B cell (primary cell): Measurements from ENCODE around the gene DOK5.

Experiments used
- CTCF ChIP-seq: fragments of 200-600 bp; IDR thresholded peaks from one replicate; pipeline ENCODE4 v1.8.0; 2022; ENCODE audit warnings: antibody characterized with exemption, mild to moderate bottlenecking
- EZH2 ChIP-seq: IDR thresholded peaks from 2 replicates; pipeline ENCODE4 v1.6.1; 2012; ENCODE audit warnings: borderline replicate concordance, low read depth, mild to moderate bottlenecking, moderate library complexity, low read length; ENCODE audit not compliant: insufficient read depth, poor library complexity, severe bottlenecking

- TF ChIP-seq EZH2 (no peak), CTCF (no peak)
Observed at GRCh38 chr20:54434196-54434595, 41.2 kb upstream of the DOK5 start.
